ENCODE measurements around the gene DIPK1C.

DNA sequence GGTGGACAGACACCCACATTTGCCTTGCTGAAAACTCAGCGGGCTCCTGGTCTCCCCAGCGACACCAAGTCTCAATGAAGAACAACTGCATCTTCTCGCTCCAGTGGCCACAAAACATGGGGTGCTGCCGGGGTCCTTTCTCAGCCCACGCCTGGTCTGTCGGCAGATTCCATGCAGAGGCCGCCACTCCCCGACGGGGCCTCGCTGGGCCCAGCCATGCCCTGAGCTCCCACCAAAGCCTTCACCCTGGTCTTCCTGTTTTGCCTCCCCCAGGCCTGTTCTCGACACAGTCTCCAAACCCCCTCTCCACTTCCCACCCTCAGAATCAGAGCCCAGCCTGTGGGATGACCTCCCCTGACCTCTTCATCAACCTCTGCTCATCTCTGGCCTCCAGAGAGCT, 31.2 kb downstream of the DIPK1C start:
- TF ChIP-seq EZH2 (IDR thresholded peaks at IDR 0.05) = no peak
- TF ChIP-seq, protein P1, sequence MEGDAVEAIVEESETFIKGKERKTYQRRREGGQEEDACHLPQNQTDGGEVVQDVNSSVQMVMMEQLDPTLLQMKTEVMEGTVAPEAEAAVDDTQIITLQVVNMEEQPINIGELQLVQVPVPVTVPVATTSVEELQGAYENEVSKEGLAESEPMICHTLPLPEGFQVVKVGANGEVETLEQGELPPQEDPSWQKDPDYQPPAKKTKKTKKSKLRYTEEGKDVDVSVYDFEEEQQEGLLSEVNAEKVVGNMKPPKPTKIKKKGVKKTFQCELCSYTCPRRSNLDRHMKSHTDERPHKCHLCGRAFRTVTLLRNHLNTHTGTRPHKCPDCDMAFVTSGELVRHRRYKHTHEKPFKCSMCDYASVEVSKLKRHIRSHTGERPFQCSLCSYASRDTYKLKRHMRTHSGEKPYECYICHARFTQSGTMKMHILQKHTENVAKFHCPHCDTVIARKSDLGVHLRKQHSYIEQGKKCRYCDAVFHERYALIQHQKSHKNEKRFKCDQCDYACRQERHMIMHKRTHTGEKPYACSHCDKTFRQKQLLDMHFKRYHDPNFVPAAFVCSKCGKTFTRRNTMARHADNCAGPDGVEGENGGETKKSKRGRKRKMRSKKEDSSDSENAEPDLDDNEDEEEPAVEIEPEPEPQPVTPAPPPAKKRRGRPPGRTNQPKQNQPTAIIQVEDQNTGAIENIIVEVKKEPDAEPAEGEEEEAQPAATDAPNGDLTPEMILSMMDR (IDR thresholded peaks at IDR 0.05) = no peak
- TF ChIP-seq EZH2phosphoT487 (IDR thresholded peaks at IDR 0.05) = no peak

Measured in neural progenitor cell (in vitro differentiated cells).